HG02852 (cell line): ENCODE results near the gene GPX4.
A peak's percentile ranks its signal among the peaks of the same experiment; 100 is the strongest.

ENCODE experiments used
- ATAC-seq: cut with Tn5 transposase; IDR thresholded peaks from one replicate; pipeline ENCODE4 v1.9.1; 2021; ENCODE audit warnings: mild to moderate bottlenecking, moderate library complexity; ENCODE audit not compliant: unreplicated experiment

Gene GPX4, protein sequence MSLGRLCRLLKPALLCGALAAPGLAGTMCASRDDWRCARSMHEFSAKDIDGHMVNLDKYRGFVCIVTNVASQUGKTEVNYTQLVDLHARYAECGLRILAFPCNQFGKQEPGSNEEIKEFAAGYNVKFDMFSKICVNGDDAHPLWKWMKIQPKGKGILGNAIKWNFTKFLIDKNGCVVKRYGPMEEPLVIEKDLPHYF

DNA sequence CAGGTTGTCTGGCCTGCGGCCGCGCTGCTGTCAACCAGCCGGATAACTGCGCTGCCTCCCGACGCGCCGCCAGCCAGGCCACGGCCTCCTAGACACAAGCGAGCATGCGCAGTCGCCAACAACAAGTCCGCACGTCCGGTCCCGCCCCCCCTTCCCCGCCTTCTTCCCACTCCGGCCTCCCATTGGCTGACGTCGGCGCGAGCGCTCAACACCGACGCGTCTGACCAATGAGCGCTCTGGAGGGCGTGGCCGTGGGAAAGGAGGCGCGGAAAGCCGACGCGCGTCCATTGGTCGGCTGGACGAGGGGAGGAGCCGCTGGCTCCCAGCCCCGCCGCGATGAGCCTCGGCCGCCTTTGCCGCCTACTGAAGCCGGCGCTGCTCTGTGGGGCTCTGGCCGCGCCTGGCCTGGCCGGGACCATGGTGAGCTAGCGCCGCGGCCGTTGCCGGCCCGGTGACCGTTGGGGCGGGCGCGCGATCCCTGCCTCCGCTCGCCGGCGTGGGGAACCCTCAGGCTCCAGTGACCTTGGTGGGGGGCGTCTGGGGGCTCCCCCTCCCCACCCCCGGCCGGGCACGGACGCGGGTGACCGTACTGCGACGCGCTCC is at the start of gene GPX4:
TSS of gene GPX4 (plus strand) at position 287 of the 603 bp plus-strand sequence. CDS start at position 337, 50 bp downstream.
- ATAC-seq, result peak; percentile 66

DNA sequence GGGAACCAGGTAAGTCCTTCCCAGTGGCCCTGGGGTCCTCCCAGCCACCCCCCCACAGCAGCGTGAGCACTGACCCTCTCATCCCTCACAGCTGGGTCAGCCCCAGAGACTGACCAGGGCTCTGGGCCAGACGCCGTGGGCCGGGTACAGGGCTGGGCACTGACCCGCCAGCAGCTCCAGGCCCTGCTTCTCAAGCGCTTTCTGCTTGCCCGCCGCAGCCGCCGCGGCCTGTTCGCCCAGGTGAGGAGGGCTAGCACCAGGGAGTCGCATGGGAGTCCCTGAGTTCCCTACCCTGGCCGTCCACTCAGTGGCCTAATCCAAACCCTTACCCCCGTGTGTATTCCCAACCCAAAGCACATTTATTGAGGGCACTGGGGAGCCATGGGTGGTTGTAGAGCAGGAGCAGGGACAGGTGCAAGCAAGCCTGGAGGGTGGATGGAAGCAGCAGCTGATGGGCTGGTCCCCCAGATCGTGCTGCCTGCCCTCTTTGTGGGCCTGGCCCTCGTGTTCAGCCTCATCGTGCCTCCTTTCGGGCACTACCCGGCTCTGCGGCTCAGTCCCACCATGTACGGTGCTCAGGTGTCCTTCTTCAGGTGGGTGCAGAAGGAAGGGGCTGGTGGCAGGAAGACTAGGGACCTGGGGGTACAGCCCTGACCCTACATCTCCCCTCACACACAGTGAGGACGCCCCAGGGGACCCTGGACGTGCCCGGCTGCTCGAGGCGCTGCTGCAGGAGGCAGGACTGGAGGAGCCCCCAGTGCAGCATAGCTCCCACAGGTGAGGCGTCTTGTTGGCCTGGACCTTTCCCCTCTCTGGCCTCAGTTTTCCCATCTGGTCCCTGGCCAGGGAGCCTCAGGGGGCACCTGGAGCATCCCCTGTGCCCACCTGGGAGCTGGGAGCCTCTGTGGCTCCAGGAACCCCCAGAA is 49.4 kb upstream of the GPX4 start:
- no peak for ATAC-seq

DNA sequence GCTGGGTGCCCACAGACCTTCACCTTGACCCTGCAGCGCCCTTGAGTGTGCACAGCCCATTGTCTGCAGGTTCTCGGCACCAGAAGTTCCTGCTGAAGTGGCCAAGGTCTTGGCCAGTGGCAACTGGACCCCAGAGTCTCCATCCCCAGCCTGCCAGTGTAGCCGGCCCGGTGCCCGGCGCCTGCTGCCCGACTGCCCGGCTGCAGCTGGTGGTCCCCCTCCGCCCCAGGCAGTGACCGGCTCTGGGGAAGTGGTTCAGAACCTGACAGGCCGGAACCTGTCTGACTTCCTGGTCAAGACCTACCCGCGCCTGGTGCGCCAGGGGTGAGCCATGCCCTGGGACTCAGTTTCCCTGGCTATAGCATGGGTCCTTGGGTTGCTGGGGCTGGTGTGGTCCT is 48.8 kb upstream of the GPX4 start:
- no peak for ATAC-seq

DNA sequence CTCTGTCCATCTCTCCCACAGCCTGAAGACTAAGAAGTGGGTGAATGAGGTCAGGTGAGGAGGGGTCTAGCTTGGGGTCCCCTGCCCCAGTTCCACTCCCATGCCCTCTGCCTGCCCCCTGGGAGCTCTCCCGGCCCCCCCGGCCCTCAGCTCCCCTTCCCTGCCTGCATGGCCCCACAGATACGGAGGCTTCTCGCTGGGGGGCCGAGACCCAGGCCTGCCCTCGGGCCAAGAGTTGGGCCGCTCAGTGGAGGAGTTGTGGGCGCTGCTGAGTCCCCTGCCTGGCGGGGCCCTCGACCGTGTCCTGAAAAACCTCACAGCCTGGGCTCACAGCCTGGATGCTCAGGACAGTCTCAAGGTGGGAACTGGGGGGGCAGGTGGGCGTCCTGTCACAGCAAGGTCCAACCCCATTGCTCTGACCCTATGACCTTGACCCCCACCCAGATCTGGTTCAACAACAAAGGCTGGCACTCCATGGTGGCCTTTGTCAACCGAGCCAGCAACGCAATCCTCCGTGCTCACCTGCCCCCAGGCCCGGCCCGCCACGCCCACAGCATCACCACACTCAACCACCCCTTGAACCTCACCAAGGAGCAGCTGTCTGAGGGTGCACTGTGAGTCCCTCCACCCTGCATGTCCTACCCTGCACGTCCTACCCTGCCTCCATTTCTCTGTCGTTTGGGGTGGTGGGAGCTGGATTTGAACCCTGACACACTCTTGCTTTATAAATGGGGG is 47.7 kb upstream of the GPX4 start:
- no peak for ATAC-seq

DNA sequence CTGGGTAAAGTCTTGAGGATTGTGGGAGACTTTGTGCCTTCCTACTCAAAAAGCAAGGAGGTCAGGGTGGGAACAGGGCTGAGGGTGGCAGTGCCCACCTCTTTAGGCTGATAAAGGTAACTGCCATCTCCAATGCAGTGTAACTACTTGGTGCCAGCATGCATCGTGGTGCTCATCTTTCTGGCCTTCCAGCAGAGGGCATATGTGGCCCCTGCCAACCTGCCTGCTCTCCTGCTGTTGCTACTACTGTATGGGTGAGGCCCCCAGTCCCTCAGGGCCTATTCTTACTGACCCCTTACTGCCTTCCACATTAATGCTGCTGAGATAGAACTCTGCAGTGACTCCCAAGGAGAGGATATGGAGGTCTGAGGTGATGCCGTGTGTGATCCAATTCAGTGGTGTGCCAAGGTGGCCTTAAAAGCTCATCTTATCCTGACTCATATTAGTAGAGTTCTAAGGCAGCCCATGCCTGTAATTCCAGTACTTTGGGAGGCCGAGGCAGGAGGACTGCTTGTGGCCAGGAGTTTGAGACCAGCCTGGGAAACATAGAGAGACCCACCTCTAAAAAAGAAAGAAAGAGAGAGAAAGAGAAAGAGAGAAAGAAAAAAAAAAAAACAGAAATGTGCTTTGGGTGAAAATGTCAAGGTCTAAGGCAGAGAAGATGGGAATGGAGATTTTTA is 46.5 kb upstream of the GPX4 start:
- ATAC-seq, result no peak

DNA sequence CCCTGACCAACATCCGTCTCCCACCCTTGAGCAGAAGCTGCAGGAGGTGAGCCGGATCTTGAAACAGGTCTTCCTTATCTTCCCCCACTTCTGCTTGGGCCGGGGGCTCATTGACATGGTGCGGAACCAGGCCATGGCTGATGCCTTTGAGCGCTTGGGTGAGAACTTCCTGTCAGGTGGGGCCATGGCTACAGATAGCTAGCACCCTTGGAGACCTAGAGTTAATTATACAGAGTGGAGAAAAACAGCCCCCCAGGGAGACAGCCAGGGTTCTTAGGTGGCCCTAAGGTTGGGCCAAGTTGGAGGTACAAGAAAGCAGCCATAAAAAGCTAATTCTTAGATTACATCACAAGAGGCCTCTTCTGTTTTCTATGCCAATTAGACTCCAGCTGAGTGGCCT is 45.7 kb upstream of the GPX4 start:
- no peak for ATAC-seq

DNA sequence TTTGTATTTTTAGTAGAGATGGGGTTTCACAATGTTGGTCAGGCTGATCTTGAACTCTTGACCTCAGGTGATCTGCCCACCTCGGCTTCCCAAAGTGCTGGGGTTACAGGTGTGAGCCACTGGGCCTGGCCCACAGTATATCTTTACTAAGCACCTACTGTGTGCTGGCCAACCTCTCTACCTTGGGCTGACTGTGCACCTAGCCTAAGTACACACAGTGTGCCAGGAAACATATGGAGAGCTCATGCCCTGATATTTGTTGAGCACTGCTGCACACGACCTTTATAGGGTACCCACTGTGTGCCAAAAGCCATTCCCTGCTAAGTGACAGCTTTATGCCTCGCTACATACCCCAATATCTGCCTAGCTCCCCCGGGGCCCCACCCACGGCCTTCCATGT is 43.1 kb upstream of the GPX4 start:
- no peak for ATAC-seq

DNA sequence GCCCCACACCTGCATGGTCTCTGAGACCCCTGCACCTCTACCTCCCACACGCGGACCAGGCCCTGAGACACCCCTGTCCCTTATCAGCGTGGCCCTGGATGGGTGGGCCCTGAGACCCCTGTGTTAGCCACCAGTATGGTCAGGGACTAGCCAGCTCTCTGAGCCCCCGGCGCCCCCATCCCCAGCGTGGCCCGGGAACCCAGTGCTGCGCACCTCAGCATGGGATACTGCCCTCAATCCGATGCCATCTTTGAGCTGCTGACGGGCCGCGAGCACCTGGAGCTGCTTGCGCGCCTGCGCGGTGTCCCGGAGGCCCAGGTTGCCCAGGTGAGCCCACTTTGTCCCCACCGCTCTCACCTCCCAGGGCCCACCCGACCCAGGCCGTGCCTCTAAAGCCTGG is 41.8 kb upstream of the GPX4 start:
- ATAC-seq, result no peak

DNA sequence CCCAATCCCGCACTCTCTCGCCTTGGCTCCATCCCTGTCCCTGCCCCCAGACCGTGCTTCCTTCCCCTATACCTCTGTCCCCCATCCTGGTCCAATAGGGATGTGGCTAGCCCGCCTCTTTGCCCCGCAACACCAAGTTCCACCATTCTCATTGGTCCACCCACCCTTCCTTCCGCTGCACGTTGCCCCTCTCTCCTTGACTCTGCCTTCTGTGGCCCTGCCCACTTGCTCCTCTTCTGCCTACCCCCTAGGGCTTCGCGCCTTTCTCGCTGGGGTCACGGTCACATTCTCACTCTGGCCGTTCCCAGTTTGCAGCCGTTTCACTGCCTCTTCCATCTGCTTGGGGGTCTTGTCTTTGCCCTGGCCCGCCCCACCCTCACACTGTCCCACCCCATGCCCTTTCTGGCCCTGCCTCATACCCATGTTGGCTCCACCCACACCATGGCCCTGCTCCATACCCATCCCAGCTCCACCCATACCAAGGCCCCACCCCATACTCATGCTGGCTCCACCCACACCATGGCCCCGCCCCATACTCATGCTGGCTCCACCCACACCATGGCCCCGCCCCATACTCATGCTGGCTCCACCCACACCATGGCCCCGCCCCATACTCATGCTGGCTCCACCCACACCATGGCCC is 41.3 kb upstream of the GPX4 start:
- ATAC-seq, result no peak

DNA sequence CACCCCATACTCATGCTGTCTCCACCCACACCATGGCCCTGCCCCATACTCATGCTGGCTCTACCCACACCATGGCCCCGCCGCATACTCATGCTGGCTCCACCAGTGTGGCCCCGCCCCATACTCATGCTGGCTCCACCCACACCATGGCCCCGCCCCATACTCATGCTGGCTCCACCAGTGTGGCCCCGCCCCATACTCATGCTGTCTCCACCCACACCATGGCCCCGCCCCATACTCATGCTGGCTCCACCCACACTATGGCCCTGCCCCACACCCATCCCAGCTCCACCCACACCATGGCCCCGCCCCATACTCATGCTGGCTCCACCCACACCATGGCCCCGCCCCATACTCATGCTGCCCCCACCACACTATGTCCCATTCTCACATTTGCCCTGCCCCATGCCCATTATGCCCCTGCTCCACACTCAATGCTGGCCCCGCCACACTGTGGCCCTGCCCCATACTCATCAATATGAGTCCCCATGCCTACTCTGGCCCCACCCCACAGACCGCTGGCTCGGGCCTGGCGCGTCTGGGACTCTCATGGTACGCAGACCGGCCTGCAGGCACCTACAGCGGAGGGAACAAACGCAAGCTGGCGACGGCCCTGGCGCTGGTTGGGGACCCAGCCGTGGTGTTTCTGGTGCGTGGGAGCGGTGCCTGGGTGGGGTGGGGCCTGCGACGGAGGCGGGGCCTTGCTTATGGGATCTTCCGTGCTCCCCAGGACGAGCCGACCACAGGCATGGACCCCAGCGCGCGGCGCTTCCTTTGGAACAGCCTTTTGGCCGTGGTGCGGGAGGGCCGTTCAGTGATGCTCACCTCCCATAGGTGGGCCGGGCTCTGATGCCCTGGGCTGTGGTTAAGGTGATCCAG is 40.5 kb upstream of the GPX4 start:
- ATAC-seq, result no peak

DNA sequence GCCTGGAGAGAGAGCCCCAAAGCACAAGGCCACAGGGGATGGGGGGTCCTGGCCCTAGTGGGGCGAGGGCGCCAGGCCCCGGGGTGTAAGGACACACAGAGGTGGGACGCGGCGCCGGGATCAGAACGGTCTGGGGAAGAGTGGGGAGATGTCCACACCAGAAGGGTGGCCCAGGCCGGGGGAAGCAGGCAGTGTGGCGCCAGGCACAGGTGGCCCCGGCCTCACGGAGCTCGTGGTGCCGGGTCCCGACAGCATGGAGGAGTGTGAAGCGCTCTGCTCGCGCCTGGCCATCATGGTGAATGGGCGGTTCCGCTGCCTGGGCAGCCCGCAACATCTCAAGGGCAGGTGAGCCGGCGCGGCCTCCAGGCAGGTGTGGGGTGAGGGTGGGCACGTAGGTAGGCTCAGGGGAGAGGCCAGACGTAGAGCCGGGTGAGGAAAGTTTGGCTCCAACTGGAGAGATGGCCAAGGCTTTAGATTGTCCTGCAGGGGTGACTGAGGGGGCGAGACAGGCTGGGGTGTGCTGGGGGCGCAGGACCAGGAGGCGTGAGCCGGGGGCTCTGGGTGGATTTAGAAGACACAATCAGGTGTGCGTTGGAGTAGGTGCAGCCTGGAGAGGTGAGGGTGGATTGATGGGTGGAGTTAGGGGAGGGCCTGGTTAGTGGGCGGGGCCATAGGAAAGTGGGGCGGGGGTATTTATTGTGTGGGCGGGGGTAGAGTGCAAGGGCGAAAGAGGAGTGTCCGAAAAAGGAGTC is 39.7 kb upstream of the GPX4 start:
- no peak for ATAC-seq

DNA sequence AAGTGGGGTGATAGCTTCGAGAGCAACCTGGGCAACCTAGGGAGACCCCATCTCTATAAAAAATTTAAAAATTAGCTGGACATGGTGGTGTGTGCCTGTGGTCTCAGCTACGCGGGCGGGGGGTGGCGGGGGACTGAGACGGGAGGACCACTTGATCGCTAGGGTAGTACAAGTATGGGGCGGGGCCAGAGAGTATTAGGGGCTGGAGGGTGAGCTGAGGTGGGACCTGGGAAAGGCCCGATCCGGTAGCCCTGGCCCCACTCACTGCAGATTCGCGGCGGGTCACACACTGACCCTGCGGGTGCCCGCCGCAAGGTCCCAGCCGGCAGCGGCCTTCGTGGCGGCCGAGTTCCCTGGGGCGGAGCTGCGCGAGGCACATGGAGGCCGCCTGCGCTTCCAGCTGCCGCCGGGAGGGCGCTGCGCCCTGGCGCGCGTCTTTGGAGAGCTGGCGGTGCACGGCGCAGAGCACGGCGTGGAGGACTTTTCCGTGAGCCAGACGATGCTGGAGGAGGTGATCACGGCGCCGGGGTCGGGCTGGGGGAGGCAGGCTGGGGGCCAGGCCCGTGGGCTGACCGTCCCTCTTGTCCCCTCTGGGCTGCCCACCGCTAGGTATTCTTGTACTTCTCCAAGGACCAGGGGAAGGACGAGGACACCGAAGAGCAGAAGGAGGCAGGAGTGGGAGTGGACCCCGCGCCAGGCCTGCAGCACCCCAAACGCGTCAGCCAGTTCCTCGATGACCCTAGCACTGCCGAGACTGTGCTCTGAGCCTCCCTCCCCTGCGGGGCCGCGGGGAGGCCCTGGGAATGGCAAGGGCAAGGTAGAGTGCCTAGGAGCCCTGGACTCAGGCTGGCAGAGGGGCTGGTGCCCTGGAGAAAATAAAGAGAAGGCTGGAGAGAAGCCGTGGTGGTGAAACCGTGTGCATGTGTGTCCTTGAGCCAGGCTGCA is 38.9 kb upstream of the GPX4 start:
- no peak for ATAC-seq

DNA sequence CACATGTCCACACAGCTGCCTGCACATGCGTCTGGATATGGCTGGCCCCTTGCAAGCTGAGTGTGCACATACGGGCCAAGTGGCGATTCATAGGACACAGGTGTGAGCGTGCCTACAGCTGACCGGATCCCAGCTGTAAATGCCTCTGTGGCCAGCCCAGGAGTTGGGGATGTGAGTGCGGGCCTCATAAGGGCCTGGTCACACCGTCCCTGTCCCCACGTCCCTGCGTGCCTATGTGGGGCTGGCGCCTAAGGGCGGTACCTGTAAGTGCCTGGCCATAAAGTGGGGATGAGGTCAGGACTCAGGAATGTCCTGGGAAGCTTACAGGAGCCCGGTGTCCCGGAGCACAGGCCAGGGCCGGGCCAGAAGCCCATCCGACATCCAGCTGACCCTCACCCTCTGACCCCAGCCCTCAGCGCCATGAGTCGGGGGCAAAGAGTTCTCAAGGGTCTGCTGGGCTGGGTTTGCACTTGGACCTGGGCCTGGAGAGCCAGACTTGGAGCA is 38.1 kb upstream of the GPX4 start:
- no peak for ATAC-seq

DNA sequence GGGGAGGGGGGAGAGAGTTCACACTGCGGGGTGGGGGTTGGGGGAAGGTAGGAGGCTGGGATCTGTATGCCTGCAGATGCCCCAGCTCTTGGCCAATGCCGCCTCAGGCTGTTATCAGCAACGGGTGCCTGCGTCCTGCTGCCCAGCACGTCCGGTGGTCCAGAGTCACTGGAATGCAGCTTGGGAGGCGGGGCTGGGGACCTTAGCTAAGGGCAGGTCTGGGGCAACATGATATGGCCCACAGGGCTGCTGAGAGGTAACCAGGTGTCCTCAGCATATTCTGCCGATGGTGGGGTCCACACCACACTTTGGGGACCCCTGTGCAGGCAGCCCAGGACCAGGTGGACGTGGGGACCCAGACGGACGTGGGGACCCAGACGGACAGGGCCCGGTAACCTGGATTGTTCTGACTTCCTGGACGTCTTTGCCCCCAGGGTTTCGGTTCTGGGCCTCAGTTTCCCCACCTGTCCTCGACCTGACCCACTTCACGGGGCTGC is 37.5 kb upstream of the GPX4 start:
- no peak for ATAC-seq

DNA sequence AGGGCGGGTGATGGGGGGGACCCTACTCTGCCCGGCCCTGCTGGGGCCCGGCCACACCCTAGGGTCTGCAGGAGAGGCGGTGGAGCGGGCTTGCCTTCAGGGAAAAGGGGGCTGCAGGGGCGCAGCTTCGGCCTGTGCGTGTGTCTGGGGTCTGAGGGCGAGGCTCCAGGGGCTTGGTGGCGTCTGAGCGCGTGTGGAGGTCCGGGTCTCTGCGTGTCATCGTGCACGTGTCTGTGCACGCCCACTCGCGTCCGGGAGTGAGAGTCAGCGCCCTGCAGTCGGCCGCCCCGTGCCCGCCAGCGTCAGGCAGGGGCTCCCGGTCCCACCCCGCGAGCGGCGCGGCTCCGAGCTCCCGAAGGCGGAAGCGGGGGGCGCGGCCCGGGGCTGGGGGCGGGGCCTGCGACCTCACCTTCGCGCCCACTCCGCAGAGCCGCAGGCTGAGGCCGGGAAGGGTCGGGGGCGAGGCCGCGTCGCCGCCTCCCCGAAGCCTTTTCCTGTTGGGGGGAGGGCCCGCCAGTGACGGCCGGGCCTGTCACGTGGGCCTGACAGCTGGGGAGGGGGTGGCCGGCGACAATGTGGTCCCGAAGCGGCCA is 37.0 kb upstream of the GPX4 start, which contains the start of gene ARHGAP45:
TSS of gene ARHGAP45 (plus strand) at position 420 of the 593 bp plus-strand sequence. CDS start 239 bp downstream, outside the sequence.
- no peak for ATAC-seq

DNA sequence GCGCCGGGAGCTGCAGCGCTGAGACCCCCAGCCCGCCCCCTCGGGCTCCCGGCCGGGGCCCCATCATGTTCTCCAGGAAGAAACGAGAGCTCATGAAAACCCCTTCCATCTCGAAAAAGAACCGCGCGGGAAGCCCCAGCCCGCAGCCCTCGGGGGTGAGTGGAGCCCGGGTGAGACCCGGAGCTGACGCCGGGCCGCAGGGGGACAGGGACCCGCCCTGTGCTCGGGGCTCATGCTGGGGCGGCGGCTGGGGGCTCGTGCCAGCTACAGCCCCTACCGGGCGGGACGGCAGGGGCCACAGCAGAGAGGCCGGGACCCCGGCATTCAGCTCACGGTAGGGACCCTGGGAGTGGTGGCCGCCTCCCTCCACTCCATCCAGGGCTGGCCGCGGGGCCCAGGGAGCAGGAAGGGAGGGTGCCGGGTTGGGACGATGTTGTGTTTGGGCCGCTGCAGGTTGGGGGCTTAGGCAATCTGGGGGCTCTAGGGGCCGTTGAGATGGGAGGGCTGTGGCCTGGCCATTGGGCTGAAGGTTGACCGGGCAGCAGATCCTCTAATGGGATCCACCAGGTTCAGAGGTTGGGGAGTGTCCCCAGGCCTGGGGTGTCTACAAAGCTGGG is 36.3 kb upstream of the GPX4 start:
- no peak for ATAC-seq
